GM13977 (cell line): ENCODE data around the gene ELP4.

Experiments used
- DNase-seq: peaks from one replicate; pipeline ENCODE4 v3.0.0; 2012; ENCODE audit warnings: low spot score
- in situ Hi-C: fragments of 300-500 bp; cut with MboI; formaldehyde crosslinking; loops from one replicate; pipeline ENCODE4 v1.12.0; 2022; ENCODE audit warnings: low sequenced_read_pairs, low pct_unique_long_range_greater_than_20kb, mixed read lengths, inconsistent platforms; ENCODE audit not compliant: unreplicated experiment
- TF ChIP-seq, protein P1 (sequence below): IDR thresholded peaks from 2 replicates; pipeline ENCODE4 v1.5.1; 2012; ENCODE audit warnings: mild to moderate bottlenecking, control low read depth; ENCODE audit not compliant: insufficient read depth; ENCODE audit errors: extremely low read depth, missing control alignments

ELP4 gene

DNA sequence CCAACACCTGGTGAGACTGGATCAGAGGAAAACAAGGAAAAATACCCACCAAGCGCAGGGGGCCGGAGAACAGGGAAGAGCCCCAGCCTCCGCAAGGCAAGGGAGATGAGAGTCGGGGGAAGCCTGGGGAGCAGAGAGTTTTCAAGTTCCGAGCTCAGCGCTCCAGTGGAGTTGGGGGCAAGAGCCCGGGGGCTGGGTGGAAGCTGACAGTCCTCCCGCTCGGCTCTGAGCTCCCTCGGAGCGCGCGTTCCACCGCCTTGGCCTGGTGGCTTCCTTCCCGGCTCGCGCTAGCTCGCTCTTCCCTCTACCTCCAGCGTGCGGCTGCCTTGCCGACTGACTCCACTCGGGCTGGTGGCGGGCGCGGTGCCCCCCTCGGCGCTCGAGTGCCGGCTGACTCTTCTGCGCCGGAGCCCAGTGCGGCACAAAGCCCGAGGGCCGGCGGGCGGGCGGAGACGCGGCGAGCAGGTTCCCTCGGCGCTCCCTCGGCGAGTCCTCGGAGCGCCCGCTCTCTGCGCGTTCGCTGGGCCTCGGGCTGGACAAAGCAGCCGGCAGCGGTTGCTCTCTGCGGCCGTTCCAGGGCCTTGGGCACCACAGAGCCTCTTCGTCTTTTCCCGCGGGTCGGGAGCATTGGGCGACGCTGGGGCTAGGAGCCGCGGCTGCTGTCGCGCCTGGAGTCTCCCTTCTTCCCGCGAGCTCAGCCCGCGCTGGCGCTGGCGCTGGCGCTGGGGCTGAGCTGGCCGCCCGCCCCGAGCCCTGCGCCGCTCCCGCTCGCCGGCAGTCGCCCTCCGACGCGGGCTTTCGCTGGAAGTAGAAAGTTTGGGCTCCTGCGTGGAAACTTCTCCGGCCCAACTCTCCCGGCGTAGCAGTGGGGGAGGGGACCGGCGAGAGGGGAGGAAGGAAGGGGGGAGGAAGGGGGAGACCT is 300.6 kb downstream of the ELP4 start:
- TF ChIP-seq, protein P1, sequence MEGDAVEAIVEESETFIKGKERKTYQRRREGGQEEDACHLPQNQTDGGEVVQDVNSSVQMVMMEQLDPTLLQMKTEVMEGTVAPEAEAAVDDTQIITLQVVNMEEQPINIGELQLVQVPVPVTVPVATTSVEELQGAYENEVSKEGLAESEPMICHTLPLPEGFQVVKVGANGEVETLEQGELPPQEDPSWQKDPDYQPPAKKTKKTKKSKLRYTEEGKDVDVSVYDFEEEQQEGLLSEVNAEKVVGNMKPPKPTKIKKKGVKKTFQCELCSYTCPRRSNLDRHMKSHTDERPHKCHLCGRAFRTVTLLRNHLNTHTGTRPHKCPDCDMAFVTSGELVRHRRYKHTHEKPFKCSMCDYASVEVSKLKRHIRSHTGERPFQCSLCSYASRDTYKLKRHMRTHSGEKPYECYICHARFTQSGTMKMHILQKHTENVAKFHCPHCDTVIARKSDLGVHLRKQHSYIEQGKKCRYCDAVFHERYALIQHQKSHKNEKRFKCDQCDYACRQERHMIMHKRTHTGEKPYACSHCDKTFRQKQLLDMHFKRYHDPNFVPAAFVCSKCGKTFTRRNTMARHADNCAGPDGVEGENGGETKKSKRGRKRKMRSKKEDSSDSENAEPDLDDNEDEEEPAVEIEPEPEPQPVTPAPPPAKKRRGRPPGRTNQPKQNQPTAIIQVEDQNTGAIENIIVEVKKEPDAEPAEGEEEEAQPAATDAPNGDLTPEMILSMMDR, result no peak
- in situ Hi-C loops, result loop anchor here (25.0 kb wide), 1 partner anchor 627 kb away; the partner anchor contains the start of gene WT1
- peak; percentile 69 for DNase-seq

- in situ Hi-C loops, result loop anchor here (25.0 kb wide), 1 partner anchor 626 kb away; the partner anchor contains the start of gene WT1
- peak; percentile 85 for DNase-seq
Observed at GRCh38 chr11:31810779-31811647, 301.4 kb downstream of the ELP4 start, which contains the start of gene PAX6. Gene PAX6 (minus strand): TSS chr11:31811322. CDS start chr11:31806411, 4,911 bp downstream.

GRCh38 chr11:31812383-31813381 is 303.1 kb downstream of the ELP4 start:
- TF ChIP-seq, protein P1, result no peak
- in situ Hi-C loops, result loop anchor here (25.0 kb wide), 1 partner anchor 625 kb away; the partner anchor contains the start of gene WT1
- peak; percentile 58 for DNase-seq

More at GRCh38 chr11:31810779-31811647, 301.4 kb downstream of the ELP4 start, which contains the start of gene PAX6:
- TF ChIP-seq, protein P1, result no peak

DNA sequence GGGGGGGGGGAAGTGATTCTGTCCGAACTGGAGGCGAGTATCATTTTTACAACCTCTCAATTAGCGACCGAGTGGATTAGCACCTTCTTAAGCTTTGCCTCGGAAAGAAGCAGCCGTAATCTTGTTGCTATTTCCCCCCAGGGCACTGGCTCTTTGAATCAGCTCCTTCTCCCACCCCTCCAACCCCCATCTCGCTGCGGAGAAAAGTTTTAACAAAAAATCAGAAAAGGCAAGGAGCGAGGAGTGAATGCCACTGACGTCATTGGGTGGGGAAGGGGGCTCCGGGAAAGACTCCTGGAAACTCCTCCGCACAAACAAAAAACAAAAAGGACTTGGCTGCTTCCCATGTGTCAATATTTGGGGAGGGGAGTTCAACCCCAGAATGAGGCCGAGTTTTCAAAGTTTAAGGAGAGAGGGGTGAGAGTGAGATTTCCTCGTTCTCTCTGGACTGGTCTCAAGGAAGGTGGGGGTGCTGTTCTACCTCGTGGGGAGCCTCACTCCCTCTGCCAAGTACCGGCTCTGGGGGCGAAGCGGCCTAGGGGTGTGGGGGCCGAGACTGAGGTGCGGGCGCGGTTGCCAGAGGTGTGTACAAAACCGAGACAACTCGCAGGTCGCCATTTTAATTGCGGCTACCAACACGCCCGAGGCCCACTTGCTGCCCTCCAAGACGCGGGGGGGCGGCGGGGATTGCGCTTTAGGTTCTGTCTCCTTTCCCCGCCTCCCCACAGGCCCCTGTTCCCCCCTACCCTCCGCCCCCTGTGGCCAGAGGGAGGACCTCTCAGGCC is 304.0 kb downstream of the ELP4 start:
- TF ChIP-seq, protein P1, result no peak
- in situ Hi-C loops, result loop anchor here (25.0 kb wide), 1 partner anchor 624 kb away; the partner anchor contains the start of gene WT1
- peak; percentile 36 for DNase-seq

DNA sequence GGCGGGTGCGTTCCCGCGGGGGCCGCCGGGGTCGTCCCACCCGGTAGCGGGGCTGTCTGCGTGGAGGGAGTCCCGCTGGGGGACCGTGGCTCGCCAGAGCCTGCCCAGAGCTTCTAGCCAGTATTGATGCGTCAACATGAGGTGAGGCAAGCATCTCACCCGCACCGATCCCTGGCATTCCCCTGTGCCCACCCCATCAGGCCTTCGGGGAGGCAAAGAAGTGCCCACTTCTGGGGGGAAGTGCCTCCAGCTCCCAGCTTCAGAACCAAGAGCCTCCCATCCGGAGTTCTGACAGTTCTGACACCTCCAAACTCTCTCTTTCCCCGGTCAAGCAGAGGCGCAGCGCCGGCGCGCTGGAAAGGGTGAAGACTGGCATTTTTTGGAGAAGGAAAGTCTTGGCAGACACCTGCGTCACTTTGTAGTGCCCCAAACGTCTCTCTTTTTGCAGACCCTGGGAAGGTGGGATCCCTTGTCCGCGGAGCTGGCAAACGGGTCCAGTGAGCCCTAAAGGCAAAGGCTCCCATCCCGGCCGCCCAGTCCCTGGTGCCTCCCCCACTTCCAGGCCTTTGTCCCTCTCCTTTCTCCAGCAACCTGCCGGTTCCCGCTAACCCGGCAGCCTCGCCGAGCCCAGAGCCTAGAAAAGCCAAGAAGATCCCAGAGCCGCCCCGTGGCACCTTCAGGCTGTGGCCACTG is 304.8 kb downstream of the ELP4 start:
- TF ChIP-seq, protein P1, result no peak
- peak; percentile 40 for DNase-seq
- in situ Hi-C loops, result loop anchor here (25.0 kb wide), 1 partner anchor 623 kb away; the partner anchor contains the start of gene WT1
